AG04450 (cell line): ENCODE measurements around the gene ERN1. TPM values are rescaled to one million over a fixed set of nuclear protein-coding genes. Genes with fewer than 3 reads are reported as not detected.

Experiments used
- CTCF ChIA-PET: fragments of 300-600, 350-600 bp; formaldehyde crosslinking; extraction: SDS; loops from one replicate; lab custom pipeline; 2022; ENCODE audit warnings: antibody characterized with exemption, inconsistent platforms; lab: Charles Lee
- POLR2A ChIA-PET: fragments of 350-600 bp; formaldehyde crosslinking; extraction: SDS; loops from one replicate; lab custom pipeline; 2021; ENCODE audit warnings: antibody characterized with exemption, inconsistent platforms; lab: Yijun Ruan, JAX
- DNase-seq: peaks from one replicate; pipeline ENCODE4 v3.0.0-alpha.2; 2011; ENCODE audit warnings: low read depth, low spot score
- H3K27ac ChIP-seq: one replicate; pipeline ENCODE4 v1.5.1; 2012; ENCODE audit warnings: low read depth, low read length, control low read depth
- H3K27me3 ChIP-seq: one replicate; pipeline ENCODE4 v1.6.0; 2012; ENCODE audit warnings: low read length; ENCODE audit not compliant: control insufficient read depth, insufficient read depth
- H3K4me3 ChIP-seq: 2 replicates; pipeline ENCODE4 v1.5.1; 2011; ENCODE audit warnings: mild to moderate bottlenecking, low read depth, low read length, control low read depth
- H3K9me3 ChIP-seq: 2 replicates; pipeline ENCODE4 v1.5.1; 2012; ENCODE audit warnings: low read length; ENCODE audit not compliant: control insufficient read depth, insufficient read depth
- CTCF ChIP-seq: IDR thresholded peaks from 2 replicates; pipeline ENCODE4 v1.5.1; 2011; ENCODE audit warnings: low read depth, low read length, control low read depth, inconsistent platforms
- polyA plus RNA-seq: library from polyadenylated mRNA; depleted of rRNA; stranded (reverse); fragments of >200 nt; gene quantifications from 2 replicates; pipeline ENCODE4 v1.2.3, GENCODE V29; 2011

Gene ERN1
- polyA plus RNA-seq, 1 experiment, result 4.7 TPM

- TF ChIP-seq CTCF, result no peak
- CTCF ChIA-PET, result interaction anchor here (0.5 to 12.2 kb wide), 8 partner anchors 67 to 225 kb away, joined by 3 to 698 read pairs (median 6); no protein-coding TSS in a partner anchor
- Histone ChIP-seq H3K27me3 (no peaks in the 10 kb centered on the region), H3K9me3 (no peaks in the 10 kb centered on the region), H3K27ac (peak overlapping the region; percentile 93), H3K4me3 (peak overlapping the region; percentile 61)
- DNase-seq, result no peak
- POLR2A ChIA-PET, result interaction anchor here (0.7 to 2.6 kb wide), 4 partner anchors 15 to 102 kb away, joined by 8 to 16 read pairs (median 12); no protein-coding TSS in a partner anchor
These were observed 636 bp upstream of the ERN1 start for GRCh38 chr17:64130559-64131001.

- Histone ChIP-seq H3K9me3 (no peaks in the 10 kb centered on the region), H3K27ac (no peak overlapping the region), H3K27me3 (no peaks in the 10 kb centered on the region), H3K4me3 (peak overlapping the region; percentile 68)
- no peak for TF ChIP-seq CTCF
- CTCF ChIA-PET, result interaction anchor here (6.0 to 12.2 kb wide), 2 partner anchors 66 to 100 kb away, joined by 92 to 698 read pairs; no protein-coding TSS in a partner anchor
- POLR2A ChIA-PET, result interaction anchor here (0.6 to 2.6 kb wide), 8 partner anchors 11 to 110 kb away, joined by 3 to 16 read pairs (median 4); no protein-coding TSS in a partner anchor
- no peak for DNase-seq
These were observed 504 bp downstream of the ERN1 start for GRCh38 chr17:64129515-64129764.

- ChIA-PET POLR2A (interaction anchor here (0.6 to 2.6 kb wide), 9 partner anchors 10 to 267 kb away, joined by 3 to 16 read pairs (median 5); no protein-coding TSS in a partner anchor), CTCF (interaction anchor here (12.2 kb wide), 1 partner anchor 99 kb away, joined by 698 read pairs; no protein-coding TSS in a partner anchor)
- DNase-seq, result no peak
- H3K27me3 ChIP-seq, result no peaks in the 10 kb centered on the region
- no peak overlapping the region for H3K27ac ChIP-seq
- no peaks in the 10 kb centered on the region for H3K9me3 ChIP-seq
- peak overlapping the region; percentile 68 for H3K4me3 ChIP-seq
- no peak for TF ChIP-seq CTCF
These were observed 993 bp downstream of the ERN1 start for GRCh38 chr17:64128787-64129514.

- CTCF ChIA-PET, result interaction anchor here (1.1 kb wide), 1 partner anchor 101 kb away, joined by 4 read pairs; no protein-coding TSS in a partner anchor
- TF ChIP-seq CTCF, result no peak
- H3K27ac ChIP-seq, result no peak overlapping the region
- DNase-seq, result no peak
- no peaks in the 10 kb centered on the region for H3K27me3 ChIP-seq
- H3K4me3 ChIP-seq, result no peak overlapping the region
- POLR2A ChIA-PET, result no interaction called here
- no peaks in the 10 kb centered on the region for H3K9me3 ChIP-seq
These were observed 3.0 kb downstream of the ERN1 start for GRCh38 chr17:64126918-64127317.

- Histone ChIP-seq H3K4me3 (no peak overlapping the region), H3K27me3 (no peaks in the 10 kb centered on the region), H3K27ac (no peak overlapping the region), H3K9me3 (no peaks in the 10 kb centered on the region)
- ChIA-PET POLR2A (no interaction called here), CTCF (interaction anchor here (1.1 to 2.5 kb wide), 3 partner anchors 8 to 100 kb away, joined by 3 to 11 read pairs (median 4); no protein-coding TSS in a partner anchor)
- no peak for DNase-seq
- no peak for TF ChIP-seq CTCF
These were observed 4.0 kb downstream of the ERN1 start for GRCh38 chr17:64125937-64126336.
